MG63 (cell line): ENCODE measurements around the gene INTS7. TPM values are rescaled to one million over a fixed set of nuclear protein-coding genes. Genes with fewer than 3 reads are reported as not detected.
"Not testable (repeated sequence)": the region's sequence is repeated elsewhere in the genome, so short reads cannot be mapped to it uniquely, and the experiment has no call there.

Source experiments
- DNase-seq: peaks from one replicate; pipeline ENCODE4 v3.0.0-alpha.2; 2020
- H3K27me3 ChIP-seq: fragments of 250-450 bp; sonication (Bioruptor Pico); 2 replicates; pipeline ENCODE4 v1.5.1; 2020; ENCODE audit warnings: mild to moderate bottlenecking, moderate library complexity
- H3K36me3 ChIP-seq: fragments of 250-450 bp; sonication (Bioruptor Pico); 2 replicates; pipeline ENCODE4 v1.5.1; 2020; ENCODE audit warnings: mild to moderate bottlenecking, moderate library complexity
- H3K4me3 ChIP-seq: fragments of 250-450 bp; sonication (Bioruptor Pico); 2 replicates; pipeline ENCODE4 v1.5.1; 2020; ENCODE audit warnings: mild to moderate bottlenecking, moderate library complexity
- H3K9me3 ChIP-seq: fragments of 250-450 bp; sonication (Bioruptor Pico); 2 replicates; pipeline ENCODE4 v1.5.1; 2020; ENCODE audit warnings: mild to moderate bottlenecking, moderate library complexity
- total RNA-seq: library from RNA; depleted of rRNA; stranded (reverse); fragments of >200 nt; shearing (Covaris generic); gene quantifications from 2 replicates; pipeline ENCODE4 v1.2.3, GENCODE V29; 2014; ENCODE audit warnings: low replicate concordance

The INTS7 gene
- total RNA-seq, 1 experiment from 2014 or later = 25.0 TPM

GRCh38 chr1:212009561-212009960 lies 25.8 kb downstream of the INTS7 start:
- Histone ChIP-seq H3K4me3 (no peak overlapping the region), H3K36me3 (peaks cover 42% of the 10 kb centered on the region)
- DNase-seq = no peak

GRCh38 chr1:212007886-212008285 lies 27.5 kb downstream of the INTS7 start:
- Histone ChIP-seq H3K27me3 (no peaks in the 10 kb centered on the region), H3K4me3 (no peak overlapping the region), H3K36me3 (peaks cover 49% of the 10 kb centered on the region), H3K9me3 (no peaks in the 10 kb centered on the region)
- DNase-seq = no peak

More at GRCh38 chr1:212009561-212009960, 25.8 kb downstream of the INTS7 start:
- Histone ChIP-seq H3K27me3 (no peaks in the 10 kb centered on the region), H3K9me3 (no peaks in the 10 kb centered on the region)

GRCh38 chr1:212007178-212007577 lies 28.2 kb downstream of the INTS7 start:
- DNase-seq = no peak
- H3K36me3 ChIP-seq = peaks cover 51% of the 10 kb centered on the region
- H3K9me3 ChIP-seq = no peaks in the 10 kb centered on the region
- H3K27me3 ChIP-seq = no peaks in the 10 kb centered on the region
- H3K4me3 ChIP-seq = no peak overlapping the region

- DNase-seq = no peak
- no peaks in the 10 kb centered on the region for H3K9me3 ChIP-seq
Measured at GRCh38 chr1:212004895-212005608, 30.3 kb downstream of the INTS7 start.

GRCh38 chr1:212002536-212002935 lies 32.8 kb downstream of the INTS7 start:
- H3K4me3 ChIP-seq = no peak overlapping the region
- DNase-seq = no peak
- H3K27me3 ChIP-seq = no peaks in the 10 kb centered on the region
- H3K36me3 ChIP-seq = peaks cover 60% of the 10 kb centered on the region
- H3K9me3 ChIP-seq = no peaks in the 10 kb centered on the region

More at GRCh38 chr1:212004895-212005608, 30.3 kb downstream of the INTS7 start:
- H3K27me3 ChIP-seq = no peaks in the 10 kb centered on the region
- no peak overlapping the region for H3K4me3 ChIP-seq
- peaks cover 48% of the 10 kb centered on the region for H3K36me3 ChIP-seq

- H3K36me3 ChIP-seq = peaks cover 43% of the 10 kb centered on the region
- not testable (repeated sequence) for H3K9me3 ChIP-seq, H3K27me3 ChIP-seq, H3K4me3 ChIP-seq, DNase-seq
Measured at GRCh38 chr1:211997426-211997825, 37.9 kb downstream of the INTS7 start.

- no peaks in the 10 kb centered on the region for H3K27me3 ChIP-seq
- no peaks in the 10 kb centered on the region for H3K9me3 ChIP-seq
- no peak overlapping the region for H3K4me3 ChIP-seq
- DNase-seq = no peak
- peaks cover 21% of the 10 kb centered on the region for H3K36me3 ChIP-seq
Measured at GRCh38 chr1:211991695-211992094, 43.7 kb downstream of the INTS7 start.

- Histone ChIP-seq H3K27me3 (no peaks in the 10 kb centered on the region), H3K9me3 (no peaks in the 10 kb centered on the region), H3K36me3 (peaks cover 41% of the 10 kb centered on the region), H3K4me3 (no peak overlapping the region)
- no peak for DNase-seq
Measured at GRCh38 chr1:211986628-211987254, 48.6 kb downstream of the INTS7 start.

- H3K9me3 ChIP-seq = no peaks in the 10 kb centered on the region
- H3K27me3 ChIP-seq = no peaks in the 10 kb centered on the region
- no peak overlapping the region for H3K4me3 ChIP-seq
- peaks cover 49% of the 10 kb centered on the region for H3K36me3 ChIP-seq
- DNase-seq = no peak
Measured at GRCh38 chr1:211985556-211986264, 49.6 kb downstream of the INTS7 start.

GRCh38 chr1:211978596-211978995 lies 56.8 kb downstream of the INTS7 start:
- no peak overlapping the region for H3K4me3 ChIP-seq
- peaks cover 69% of the 10 kb centered on the region for H3K36me3 ChIP-seq
- no peaks in the 10 kb centered on the region for H3K27me3 ChIP-seq
- DNase-seq = no peak
- H3K9me3 ChIP-seq = no peaks in the 10 kb centered on the region

- H3K27me3 ChIP-seq = no peaks in the 10 kb centered on the region
- DNase-seq = no peak
- H3K36me3 ChIP-seq = peaks cover 49% of the 10 kb centered on the region
- H3K9me3 ChIP-seq = no peaks in the 10 kb centered on the region
- no peak overlapping the region for H3K4me3 ChIP-seq
Measured at GRCh38 chr1:211975152-211975941, 60.0 kb downstream of the INTS7 start.

- H3K36me3 ChIP-seq = peaks cover 50% of the 10 kb centered on the region
Measured at GRCh38 chr1:211973541-211973940, 61.8 kb downstream of the INTS7 start.

GRCh38 chr1:211968200-211968834 lies 67.0 kb downstream of the INTS7 start:
- no peak for DNase-seq
- Histone ChIP-seq H3K9me3 (0 out of 2 replicates have a peak, but pooled peaks cover 3% of the 10 kb centered on the region), H3K36me3 (peaks cover 39% of the 10 kb centered on the region), H3K4me3 (no peak overlapping the region), H3K27me3 (no peaks in the 10 kb centered on the region)

More at GRCh38 chr1:211973541-211973940, 61.8 kb downstream of the INTS7 start:
- Histone ChIP-seq H3K4me3 (no peak overlapping the region), H3K9me3 (no peaks in the 10 kb centered on the region), H3K27me3 (no peaks in the 10 kb centered on the region)
- no peak for DNase-seq

- no peaks in the 10 kb centered on the region for H3K27me3 ChIP-seq
- no peak overlapping the region for H3K4me3 ChIP-seq
- no peak for DNase-seq
- H3K36me3 ChIP-seq = peaks cover 38% of the 10 kb centered on the region
- H3K9me3 ChIP-seq = 0 out of 2 replicates have a peak, but pooled peaks cover 3% of the 10 kb centered on the region
Measured at GRCh38 chr1:211967704-211968103, 67.7 kb downstream of the INTS7 start.

GRCh38 chr1:211965108-211965805 lies 70.1 kb downstream of the INTS7 start:
- Histone ChIP-seq H3K36me3 (peaks cover 51% of the 10 kb centered on the region), H3K9me3 (0 out of 2 replicates have a peak, but pooled peaks cover 3% of the 10 kb centered on the region)
- DNase-seq = no peak

GRCh38 chr1:211959680-211960079 lies 75.7 kb downstream of the INTS7 start:
- 0 out of 2 replicates have a peak, but pooled peaks cover 3% of the 10 kb centered on the region for H3K9me3 ChIP-seq
- H3K36me3 ChIP-seq = peaks cover 75% of the 10 kb centered on the region
- no peaks in the 10 kb centered on the region for H3K27me3 ChIP-seq
- DNase-seq = no peak
- no peak overlapping the region for H3K4me3 ChIP-seq

More at GRCh38 chr1:211965108-211965805, 70.1 kb downstream of the INTS7 start:
- no peaks in the 10 kb centered on the region for H3K27me3 ChIP-seq
- H3K4me3 ChIP-seq = no peak overlapping the region
